Uterus (tissue), 4 donors: ENCODE results near the gene SHC4. TPM values are rescaled to one million over a fixed set of nuclear protein-coding genes. Genes with fewer than 3 reads are reported as not detected.
A peak's percentile ranks its signal among the peaks of the same experiment; 100 is the strongest.

Source experiments
- DNase-seq, 2 donors: peaks; one replicate each; pipeline ENCODE4 v3.0.0-alpha.2; 2019 to 2020
- H3K27ac ChIP-seq, 2 donors: fragments of 200-600 bp; sonication (generic); 1 replicate in 1 of 2; 2 replicates in 1 of 2; pipeline ENCODE4 v1.5.1; 2016 to 2018
- H3K27me3 ChIP-seq, 2 donors: fragments of 200-600 bp; sonication (generic); one replicate each; pipeline ENCODE4 v1.5.1; 2018 to 2019; ENCODE audit warnings: control low read depth in 1 of 2
- H3K36me3 ChIP-seq, 2 donors: fragments of 200-600 bp; sonication (generic); one replicate each; pipeline ENCODE4 v1.5.1; 2019; ENCODE audit warnings: control low read depth in 1 of 2
- H3K4me1 ChIP-seq, 2 donors: fragments of 200-600 bp; sonication (generic); one replicate each; pipeline ENCODE4 v1.5.1; 2018 to 2019; ENCODE audit warnings: control low read depth in 1 of 2
- H3K4me3 ChIP-seq, 2 donors: fragments of 200-600 bp; sonication (generic); 1 replicate in 1 of 2; 2 replicates in 1 of 2; pipeline ENCODE4 v1.5.1; 2018 to 2019; ENCODE audit warnings: mild to moderate bottlenecking in 1 of 2
- H3K9me3 ChIP-seq, 2 donors: fragments of 200-600 bp; sonication (generic); one replicate each; pipeline ENCODE4 v1.5.1; 2019; ENCODE audit warnings: control low read depth in 1 of 2
- POLR2A ChIP-seq, 2 donors: fragments of 450-650 bp; IDR thresholded peaks; one replicate each; pipeline ENCODE4 v1.6.1; 2016; ENCODE audit warnings: antibody characterized with exemption in 2 of 2, mild to moderate bottlenecking in 1 of 2, moderate library complexity in 1 of 2
- intact Hi-C: fragments of 100-400 bp; cut with DNase I; formaldehyde crosslinking; loops from one replicate; pipeline ENCODE4 v1.15.1; 2023; ENCODE audit warnings: low total_unique reads
- total RNA-seq, 4 donors: library from RNA; depleted of rRNA in 3 of 4; stranded (reverse); fragments of >200 nt in 3 of 4; gene quantifications; one replicate each; pipeline versions ENCODE4 v1.1.0 to v1.2.4, GENCODE V29; 2014 to 2023
- TF ChIP-seq, protein P1 (sequence below), 4 experiments: fragments of 200-600 bp in 2 of 4; fragments of 450-650 bp in 2 of 4; sonication (generic) in 2 of 4; IDR thresholded peaks; one replicate each; pipeline ENCODE4 v1.5.1; 2016 to 2019; ENCODE audit warnings: antibody characterized with exemption in 4 of 4, mild to moderate bottlenecking in 2 of 4, moderate library complexity in 1 of 4
- donor health status: DM: yes; HTN: yes; CAD: no.

SHC4 gene, protein sequence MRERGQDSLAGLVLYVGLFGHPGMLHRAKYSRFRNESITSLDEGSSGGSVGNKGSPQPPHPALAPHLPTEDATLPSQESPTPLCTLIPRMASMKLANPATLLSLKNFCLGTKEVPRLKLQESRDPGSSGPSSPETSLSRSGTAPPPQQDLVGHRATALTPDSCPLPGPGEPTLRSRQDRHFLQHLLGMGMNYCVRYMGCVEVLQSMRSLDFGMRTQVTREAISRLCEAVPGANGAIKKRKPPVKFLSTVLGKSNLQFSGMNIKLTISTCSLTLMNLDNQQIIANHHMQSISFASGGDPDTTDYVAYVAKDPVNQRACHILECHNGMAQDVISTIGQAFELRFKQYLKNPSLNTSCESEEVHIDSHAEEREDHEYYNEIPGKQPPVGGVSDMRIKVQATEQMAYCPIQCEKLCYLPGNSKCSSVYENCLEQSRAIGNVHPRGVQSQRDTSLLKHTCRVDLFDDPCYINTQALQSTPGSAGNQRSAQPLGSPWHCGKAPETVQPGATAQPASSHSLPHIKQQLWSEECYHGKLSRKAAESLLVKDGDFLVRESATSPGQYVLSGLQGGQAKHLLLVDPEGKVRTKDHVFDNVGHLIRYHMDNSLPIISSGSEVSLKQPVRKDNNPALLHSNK
- 1 to 10 TPM in 2 of 4 donors, under 1 TPM in 1, not detected in 1; 0.88 to 6.8 (median 5.0) TPM for total RNA-seq

DNA sequence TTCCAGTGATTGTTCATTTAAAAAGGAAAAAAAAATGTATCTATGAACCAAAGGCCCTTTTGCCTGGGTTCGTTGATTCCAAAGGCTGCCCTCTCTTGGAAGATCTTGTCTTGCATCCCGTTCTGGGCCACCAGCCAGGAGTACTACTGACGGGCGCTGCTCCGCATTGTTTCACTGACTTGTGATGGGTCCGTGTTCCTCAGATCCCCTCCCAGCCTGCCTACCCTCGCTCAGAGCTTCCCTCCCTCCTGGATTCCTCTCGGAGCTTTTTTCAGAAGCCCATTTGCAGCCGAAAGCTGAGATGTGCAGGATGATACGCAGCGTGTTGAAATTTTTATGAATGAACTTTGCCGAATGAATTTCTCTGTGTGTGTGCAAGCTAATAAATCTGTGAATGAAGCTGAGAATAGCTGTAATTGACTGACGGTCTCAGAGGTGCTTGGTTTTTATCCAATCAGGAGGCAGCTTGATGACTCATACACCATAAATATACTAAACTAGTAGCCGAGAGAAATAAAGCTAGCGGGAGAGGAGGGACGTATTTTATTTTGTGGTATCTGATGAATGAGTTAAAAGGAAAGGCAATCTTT is at the start of gene SHC4:
SHC4 (minus strand) TSS at position 396 of the 590 bp plus-strand sequence. CDS start 904 bp downstream, outside the sequence.
- Histone ChIP-seq H3K9me3 (no peaks in the 10 kb centered on the region), H3K27ac (peak within 1 kb of the TSS in 1 of 2 donors; percentile 16), H3K36me3 (no peaks in the 10 kb centered on the region), H3K4me1 (no peaks in the 10 kb centered on the region), H3K27me3 (no peaks in the 10 kb centered on the region), H3K4me3 (peak within 1 kb of the TSS; percentile 25 to 36)
- TF ChIP-seq, protein P1, sequence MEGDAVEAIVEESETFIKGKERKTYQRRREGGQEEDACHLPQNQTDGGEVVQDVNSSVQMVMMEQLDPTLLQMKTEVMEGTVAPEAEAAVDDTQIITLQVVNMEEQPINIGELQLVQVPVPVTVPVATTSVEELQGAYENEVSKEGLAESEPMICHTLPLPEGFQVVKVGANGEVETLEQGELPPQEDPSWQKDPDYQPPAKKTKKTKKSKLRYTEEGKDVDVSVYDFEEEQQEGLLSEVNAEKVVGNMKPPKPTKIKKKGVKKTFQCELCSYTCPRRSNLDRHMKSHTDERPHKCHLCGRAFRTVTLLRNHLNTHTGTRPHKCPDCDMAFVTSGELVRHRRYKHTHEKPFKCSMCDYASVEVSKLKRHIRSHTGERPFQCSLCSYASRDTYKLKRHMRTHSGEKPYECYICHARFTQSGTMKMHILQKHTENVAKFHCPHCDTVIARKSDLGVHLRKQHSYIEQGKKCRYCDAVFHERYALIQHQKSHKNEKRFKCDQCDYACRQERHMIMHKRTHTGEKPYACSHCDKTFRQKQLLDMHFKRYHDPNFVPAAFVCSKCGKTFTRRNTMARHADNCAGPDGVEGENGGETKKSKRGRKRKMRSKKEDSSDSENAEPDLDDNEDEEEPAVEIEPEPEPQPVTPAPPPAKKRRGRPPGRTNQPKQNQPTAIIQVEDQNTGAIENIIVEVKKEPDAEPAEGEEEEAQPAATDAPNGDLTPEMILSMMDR (IDR thresholded peaks at IDR 0.05): peak in 3 of 4 experiments; percentile 13 to 18 (median 17)
- no peak for TF ChIP-seq POLR2A (IDR thresholded peaks at IDR 0.05)
- peak; percentile 65 to 68 for DNase-seq
- intact Hi-C loops: no loop called here

DNA sequence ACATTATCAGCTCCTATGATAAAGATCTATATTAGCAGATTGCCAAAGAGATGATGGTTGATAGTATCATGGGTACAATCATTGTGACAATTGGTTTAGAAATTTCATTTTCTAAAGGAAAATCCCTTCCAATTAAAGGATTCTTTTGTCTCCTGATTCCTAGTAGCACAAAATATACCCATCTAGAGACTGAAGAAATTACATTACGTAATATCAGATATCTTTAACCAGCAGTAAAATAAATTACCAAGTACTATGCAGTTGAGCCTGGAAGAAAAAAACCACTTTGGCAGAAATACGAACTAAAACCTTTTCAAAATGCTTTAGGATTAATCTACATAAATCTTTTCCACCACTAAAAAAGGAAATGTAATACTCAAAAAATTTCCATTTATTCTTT is 35.6 kb upstream of the SHC4 start:
- TF ChIP-seq, protein P1 (IDR thresholded peaks at IDR 0.05): no peak
- TF ChIP-seq POLR2A (IDR thresholded peaks at IDR 0.05): no peak
- Histone ChIP-seq H3K36me3 (no peaks in the 10 kb centered on the region), H3K27ac (no peak overlapping the region), H3K4me3 (no peak overlapping the region), H3K4me1 (no peaks in the 10 kb centered on the region), H3K27me3 (no peaks in the 10 kb centered on the region), H3K9me3 (no peaks in the 10 kb centered on the region)
- intact Hi-C loops: no loop called here
- no peak for DNase-seq

- intact Hi-C loops: no loop called here
- TF ChIP-seq POLR2A (IDR thresholded peaks at IDR 0.05): no peak
- TF ChIP-seq, protein P1 (IDR thresholded peaks at IDR 0.05): no peak
- Histone ChIP-seq H3K9me3 (no peaks in the 10 kb centered on the region), H3K27me3 (no peaks in the 10 kb centered on the region), H3K36me3 (no peaks in the 10 kb centered on the region), H3K4me1 (no peaks in the 10 kb centered on the region), H3K27ac (no peak overlapping the region), H3K4me3 (no peak overlapping the region)
- DNase-seq: no peak
Measured at GRCh38 chr15:48996276-48996675, 32.6 kb upstream of the SHC4 start.

GRCh38 chr15:48993380-48993779 is 29.7 kb upstream of the SHC4 start:
- Histone ChIP-seq H3K4me1 (no peaks in the 10 kb centered on the region), H3K9me3 (no peaks in the 10 kb centered on the region), H3K36me3 (no peaks in the 10 kb centered on the region), H3K4me3 (no peak overlapping the region), H3K27me3 (no peaks in the 10 kb centered on the region), H3K27ac (no peak overlapping the region)
- no peak for DNase-seq
- intact Hi-C loops: no loop called here
- TF ChIP-seq POLR2A (IDR thresholded peaks at IDR 0.05): no peak
- TF ChIP-seq, protein P1 (IDR thresholded peaks at IDR 0.05): no peak

GRCh38 chr15:48992545-48992944 is 28.8 kb upstream of the SHC4 start:
- DNase-seq: no peak
- no peaks in the 10 kb centered on the region for H3K9me3 ChIP-seq
- intact Hi-C loops: no loop called here
- no peaks in the 10 kb centered on the region for H3K27me3 ChIP-seq
- no peak overlapping the region for H3K4me3 ChIP-seq
- H3K27ac ChIP-seq: no peak overlapping the region
- no peak for TF ChIP-seq POLR2A (IDR thresholded peaks at IDR 0.05)
- TF ChIP-seq, protein P1 (IDR thresholded peaks at IDR 0.05): no peak
- H3K36me3 ChIP-seq: no peaks in the 10 kb centered on the region
- H3K4me1 ChIP-seq: no peaks in the 10 kb centered on the region
